ENCODE results near the gene REM1.

REM1 gene

DNA sequence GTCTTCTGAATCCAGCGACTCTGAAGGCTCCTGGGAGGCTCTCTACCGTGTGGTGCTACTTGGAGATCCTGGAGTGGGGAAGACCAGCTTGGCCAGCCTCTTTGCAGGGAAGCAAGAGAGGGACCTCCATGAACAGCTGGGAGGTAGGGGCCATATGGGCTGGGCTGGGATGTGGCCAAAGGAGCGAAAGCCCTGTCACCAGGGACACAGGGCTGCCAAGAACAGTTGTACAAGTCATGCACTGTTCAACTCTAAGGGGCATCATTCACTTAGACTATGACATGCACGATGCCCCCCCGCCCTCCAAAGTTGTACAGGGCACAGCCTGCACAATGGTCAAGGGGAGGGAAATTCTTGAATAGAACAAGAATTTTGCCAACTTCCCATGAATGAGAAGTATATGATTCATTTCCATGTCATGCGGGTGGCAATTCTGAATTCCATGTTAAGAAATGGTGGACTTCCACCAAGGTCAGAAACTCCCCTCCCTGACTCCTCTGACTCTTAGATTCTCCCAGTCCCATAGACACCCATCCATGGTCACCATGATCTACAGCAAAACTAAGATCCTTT is 1.6 kb downstream of the REM1 start (continued):
- TF ChIP-seq ZNF791 (tag by site-specific recombination; IDR thresholded peaks at IDR 0.05) (no peak), ZNF677 (tag by site-specific recombination; IDR thresholded peaks at IDR 0.05) (no peak), ZNF311 (tag by site-specific recombination; IDR thresholded peaks at IDR 0.05; ENCODE audit: borderline replicate concordance) (no peak)

DNA sequence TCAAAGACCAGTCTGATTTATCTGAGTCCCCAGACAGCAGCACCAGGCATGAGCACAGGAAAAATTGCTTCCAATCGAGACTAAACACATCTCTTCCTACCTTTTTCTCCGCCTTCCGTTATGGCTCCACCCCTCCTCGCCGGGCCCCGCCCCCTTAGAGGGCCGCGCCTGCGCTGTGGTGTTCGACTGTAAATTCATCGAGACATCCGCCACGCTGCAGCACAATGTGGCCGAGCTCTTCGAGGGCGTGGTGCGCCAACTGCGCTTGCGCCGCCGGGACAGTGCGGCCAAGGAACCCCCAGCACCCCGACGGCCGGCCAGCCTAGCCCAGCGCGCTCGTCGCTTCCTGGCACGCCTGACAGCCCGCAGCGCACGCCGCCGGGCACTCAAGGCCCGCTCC is 8.9 kb downstream of the REM1 start:
- H3K9me3 ChIP-seq (ENCODE audit: control insufficient read depth, insufficient read depth, low read depth, low read length) = no peaks in the 10 kb centered on the region
- no peaks in the 10 kb centered on the region for H3K36me3 ChIP-seq (ENCODE audit: control insufficient read depth in 2 of 2, insufficient read depth in 1 of 2, low read length in 2 of 2)
- no peaks in the 10 kb centered on the region for H3K4me1 ChIP-seq (ENCODE audit: control insufficient read depth, insufficient read depth, low read length)
- H3K4me3 ChIP-seq (ENCODE audit: low read depth, low read length) = no peak overlapping the region
- H3K27ac ChIP-seq (ENCODE audit: extremely low read depth, low read depth, low read length) = no peak overlapping the region
- CTCF ChIA-PET = interaction anchor here (0.5 to 5.7 kb wide), 2 partner anchors 19 to 71 kb away, joined by 3 to 28 read pairs; no protein-coding TSS in a partner anchor
- no peak for TF ChIP-seq ZNF140 (tag by site-specific recombination; IDR thresholded peaks at IDR 0.05)
- TF ChIP-seq BCL11B (tag by site-specific recombination; IDR thresholded peaks at IDR 0.05; ENCODE audit: low read depth) = no peak
- no peak for TF ChIP-seq ZNF639 (tag by site-specific recombination; IDR thresholded peaks at IDR 0.05)
- POLR2A ChIA-PET = no interaction called here

- Histone ChIP-seq H3K9me3 (ENCODE audit: control insufficient read depth, insufficient read depth, low read depth, low read length) (no peaks in the 10 kb centered on the region), H3K36me3 (ENCODE audit: control insufficient read depth in 2 of 2, insufficient read depth in 1 of 2, low read length in 2 of 2) (no peaks in the 10 kb centered on the region), H3K27ac (ENCODE audit: extremely low read depth, low read depth, low read length) (no peak overlapping the region), H3K4me1 (ENCODE audit: control insufficient read depth, insufficient read depth, low read length) (no peaks in the 10 kb centered on the region), H3K4me3 (ENCODE audit: low read depth, low read length) (no peak overlapping the region)
- CTCF ChIA-PET = interaction anchor here (0.6 to 1.5 kb wide), 3 partner anchors 16 to 25 kb away, joined by 3 to 10 read pairs (median 5); no protein-coding TSS in a partner anchor
- POLR2A ChIA-PET = no interaction called here
- TF ChIP-seq ZNF555 (tag by site-specific recombination; conservative IDR thresholded peaks at IDR 0.05) (no peak), HOXA7 (CRISPR knock-in tag; IDR thresholded peaks at IDR 0.05; ENCODE audit: borderline replicate concordance) (no peak), ZNF248 (tag by site-specific recombination; IDR thresholded peaks at IDR 0.05) (no peak), ZBTB48 (tag by site-specific recombination; IDR thresholded peaks at IDR 0.05) (no peak), ZNF530 (tag by site-specific recombination; IDR thresholded peaks at IDR 0.05; ENCODE audit: low read depth) (no peak), SALL2 (tag by site-specific recombination; IDR thresholded peaks at IDR 0.05; ENCODE audit: borderline replicate concordance) (no peak)
- TF ChIP-seq, protein P1, sequence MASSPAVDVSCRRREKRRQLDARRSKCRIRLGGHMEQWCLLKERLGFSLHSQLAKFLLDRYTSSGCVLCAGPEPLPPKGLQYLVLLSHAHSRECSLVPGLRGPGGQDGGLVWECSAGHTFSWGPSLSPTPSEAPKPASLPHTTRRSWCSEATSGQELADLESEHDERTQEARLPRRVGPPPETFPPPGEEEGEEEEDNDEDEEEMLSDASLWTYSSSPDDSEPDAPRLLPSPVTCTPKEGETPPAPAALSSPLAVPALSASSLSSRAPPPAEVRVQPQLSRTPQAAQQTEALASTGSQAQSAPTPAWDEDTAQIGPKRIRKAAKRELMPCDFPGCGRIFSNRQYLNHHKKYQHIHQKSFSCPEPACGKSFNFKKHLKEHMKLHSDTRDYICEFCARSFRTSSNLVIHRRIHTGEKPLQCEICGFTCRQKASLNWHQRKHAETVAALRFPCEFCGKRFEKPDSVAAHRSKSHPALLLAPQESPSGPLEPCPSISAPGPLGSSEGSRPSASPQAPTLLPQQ (tag by site-specific recombination; IDR thresholded peaks at IDR 0.05) = no peak
These were observed 10.6 kb downstream of the REM1 start for GRCh38 chr20:31485450-31486339.

GRCh38 chr20:31488115-31488514 is 13.0 kb downstream of the REM1 start:
- H3K27ac ChIP-seq (ENCODE audit: extremely low read depth, low read depth, low read length) = no peak overlapping the region
- H3K4me1 ChIP-seq (ENCODE audit: control insufficient read depth, insufficient read depth, low read length) = no peaks in the 10 kb centered on the region
- no peak overlapping the region for H3K4me3 ChIP-seq (ENCODE audit: low read depth, low read length)
- TF ChIP-seq ZNF292 (tag by site-specific recombination; IDR thresholded peaks at IDR 0.05; ENCODE audit: borderline replicate concordance, low read depth) (no peak), ZSCAN18 (tag by site-specific recombination; IDR thresholded peaks at IDR 0.05) (no peak), SCRT1 (tag by site-specific recombination; IDR thresholded peaks at IDR 0.05; ENCODE audit: borderline replicate concordance) (no peak), ZNF24 (tag by site-specific recombination; IDR thresholded peaks at IDR 0.05) (no peak), ZNF248 (tag by site-specific recombination; IDR thresholded peaks at IDR 0.05) (no peak), HOXA7 (CRISPR knock-in tag; IDR thresholded peaks at IDR 0.05; ENCODE audit: borderline replicate concordance) (no peak), ZNF140 (tag by site-specific recombination; IDR thresholded peaks at IDR 0.05) (no peak), ZNF792 (tag by site-specific recombination; IDR thresholded peaks at IDR 0.05) (no peak), TCF7L2 (IDR thresholded peaks at IDR 0.05; ENCODE audit: borderline replicate concordance, low read depth, low read length) (no peak), ZNF350 (tag by site-specific recombination; IDR thresholded peaks at IDR 0.05) (no peak)
- no peaks in the 10 kb centered on the region for H3K36me3 ChIP-seq (ENCODE audit: control insufficient read depth in 2 of 2, insufficient read depth in 1 of 2, low read length in 2 of 2)
- CTCF ChIA-PET = interaction anchor here (1.2 to 4.6 kb wide), 3 partner anchors 15 to 80 kb away, joined by 3 to 22 read pairs (median 6); no protein-coding TSS in a partner anchor
- no peaks in the 10 kb centered on the region for H3K9me3 ChIP-seq (ENCODE audit: control insufficient read depth, insufficient read depth, low read depth, low read length)
- POLR2A ChIA-PET = no interaction called here
